ENCODE results near the gene METTL16. TPM values are rescaled to one million over a fixed set of nuclear protein-coding genes. Genes with fewer than 3 reads are reported as not detected.
"Not testable (repeated sequence)": the region's sequence is repeated elsewhere in the genome, so short reads cannot be mapped to it uniquely, and the experiment has no call there.

Gene METTL16
- total RNA-seq, 6 donors from 2014 or later = 20.3 to 37.2 (median 30.6) TPM

GRCh38 chr17:2442166-2442565, 69.5 kb downstream of the METTL16 start:
- no peak for DNase-seq
- Histone ChIP-seq H3K36me3 (peaks cover 7 to 38% (median 8%) of the 10 kb centered on the region in 4 donors), H3K4me1 (peaks cover 0 to 10% (median 6%) of the 10 kb centered on the region in 4 donors), H3K27ac (no peak overlapping the region), H3K9me3 (no peaks in the 10 kb centered on the region), H3K4me3 (no peak overlapping the region), H3K27me3 (no peaks in the 10 kb centered on the region)
- TF ChIP-seq EP300 (IDR thresholded peaks at IDR 0.05) (no peak), POLR2A (IDR thresholded peaks at IDR 0.05) (no peak), POLR2AphosphoS5 (IDR thresholded peaks at IDR 0.05) (no peak)
- TF ChIP-seq, protein P1, sequence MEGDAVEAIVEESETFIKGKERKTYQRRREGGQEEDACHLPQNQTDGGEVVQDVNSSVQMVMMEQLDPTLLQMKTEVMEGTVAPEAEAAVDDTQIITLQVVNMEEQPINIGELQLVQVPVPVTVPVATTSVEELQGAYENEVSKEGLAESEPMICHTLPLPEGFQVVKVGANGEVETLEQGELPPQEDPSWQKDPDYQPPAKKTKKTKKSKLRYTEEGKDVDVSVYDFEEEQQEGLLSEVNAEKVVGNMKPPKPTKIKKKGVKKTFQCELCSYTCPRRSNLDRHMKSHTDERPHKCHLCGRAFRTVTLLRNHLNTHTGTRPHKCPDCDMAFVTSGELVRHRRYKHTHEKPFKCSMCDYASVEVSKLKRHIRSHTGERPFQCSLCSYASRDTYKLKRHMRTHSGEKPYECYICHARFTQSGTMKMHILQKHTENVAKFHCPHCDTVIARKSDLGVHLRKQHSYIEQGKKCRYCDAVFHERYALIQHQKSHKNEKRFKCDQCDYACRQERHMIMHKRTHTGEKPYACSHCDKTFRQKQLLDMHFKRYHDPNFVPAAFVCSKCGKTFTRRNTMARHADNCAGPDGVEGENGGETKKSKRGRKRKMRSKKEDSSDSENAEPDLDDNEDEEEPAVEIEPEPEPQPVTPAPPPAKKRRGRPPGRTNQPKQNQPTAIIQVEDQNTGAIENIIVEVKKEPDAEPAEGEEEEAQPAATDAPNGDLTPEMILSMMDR (IDR thresholded peaks at IDR 0.05) = no peak
- no peak for ATAC-seq (ENCODE audit: low FRiP score in 2 of 2)
- 58 to 81% methylated on average over 3 of the region's 3 CpGs for WGBS, 2 donors

DNA sequence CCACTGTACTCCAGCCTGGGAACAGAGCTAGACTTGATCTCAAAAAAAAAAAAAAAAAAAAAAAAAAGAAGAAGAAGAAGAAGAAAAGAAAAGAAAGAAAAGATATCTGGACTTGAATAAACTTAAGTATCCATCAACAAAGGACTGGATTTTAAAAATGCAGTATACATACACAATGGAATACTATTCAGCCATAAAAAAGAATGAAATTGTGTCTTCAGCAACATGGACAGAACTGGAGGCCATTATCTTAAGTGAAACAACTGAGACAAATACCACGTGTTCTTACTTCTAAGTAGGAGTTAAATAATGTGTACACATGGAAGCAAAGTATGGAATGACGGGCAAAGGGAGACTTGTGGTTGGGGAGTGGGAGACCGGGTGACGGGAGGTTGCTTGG, 70.8 kb downstream of the METTL16 start:
- 92 to 96% methylated on average over 4 of the region's 4 CpGs for WGBS, 2 donors

DNA sequence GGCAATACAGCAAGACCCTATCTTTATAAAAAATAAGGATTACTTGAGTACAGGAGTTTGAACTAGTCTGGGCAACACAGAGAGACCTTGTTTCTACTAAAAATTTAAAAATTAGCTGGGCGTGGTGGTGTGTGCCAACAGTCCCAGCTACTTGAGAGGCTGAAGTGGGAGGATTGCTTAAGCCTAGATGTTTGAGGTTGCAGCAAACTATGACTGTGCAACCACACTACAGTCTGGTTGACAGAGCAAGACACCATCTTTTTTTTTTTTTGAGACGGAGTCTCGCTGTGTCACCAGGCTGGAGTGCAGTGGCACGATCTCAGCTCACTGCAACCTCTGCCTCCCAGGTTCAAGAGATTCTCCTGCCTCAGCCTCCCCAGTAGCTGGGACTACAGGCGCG, 71.7 kb downstream of the METTL16 start:
- WGBS, 2 donors = 56 to 72% methylated on average over 6 of the region's 6 CpGs
- not testable (repeated sequence) for H3K9me3 ChIP-seq, H3K4me3 ChIP-seq, H3K27me3 ChIP-seq
- TF ChIP-seq EP300 (IDR thresholded peaks at IDR 0.05) = peak in 2 of 4 donors; percentile 47 to 50
- TF ChIP-seq POLR2AphosphoS5 (IDR thresholded peaks at IDR 0.05) = peak; percentile 57 to 62
- DNase-seq = peak in 1 of 2 donors; percentile 81
- Histone ChIP-seq H3K27ac (peak overlapping the region; percentile 61 to 66 (median 64)), H3K36me3 (peaks cover 17 to 57% (median 24%) of the 10 kb centered on the region in 4 donors), H3K4me1 (peaks cover 0 to 10% (median 6%) of the 10 kb centered on the region in 4 donors)
- ATAC-seq (ENCODE audit: low FRiP score in 2 of 2) = peak; percentile 66 to 86

More for the DNA sequence above, 70.8 kb downstream of the METTL16 start:
- H3K27me3 ChIP-seq = no peaks in the 10 kb centered on the region
- no peaks in the 10 kb centered on the region for H3K9me3 ChIP-seq
- H3K36me3 ChIP-seq = peaks cover 11 to 50% (median 20%) of the 10 kb centered on the region in 4 donors
- H3K27ac ChIP-seq = no peak overlapping the region
- H3K4me1 ChIP-seq = peaks cover 0 to 10% (median 6%) of the 10 kb centered on the region in 4 donors
- DNase-seq (no peak), ATAC-seq (ENCODE audit: low FRiP score in 2 of 2) (no peak)
- TF ChIP-seq POLR2AphosphoS5 (IDR thresholded peaks at IDR 0.05) (no peak), POLR2A (IDR thresholded peaks at IDR 0.05) (no peak), EP300 (IDR thresholded peaks at IDR 0.05) (no peak)
- TF ChIP-seq, protein P1 (IDR thresholded peaks at IDR 0.05) = no peak
- no peak overlapping the region for H3K4me3 ChIP-seq

GRCh38 chr17:2438823-2439222, 72.9 kb downstream of the METTL16 start:
- Histone ChIP-seq H3K4me3 (no peak overlapping the region), H3K9me3 (no peaks in the 10 kb centered on the region), H3K27me3 (no peaks in the 10 kb centered on the region), H3K4me1 (peaks cover 0 to 10% (median 6%) of the 10 kb centered on the region in 4 donors), H3K27ac (peak overlapping the region; percentile 17 to 66 (median 64)), H3K36me3 (peaks cover 17 to 67% (median 27%) of the 10 kb centered on the region in 4 donors)
- ATAC-seq (ENCODE audit: low FRiP score in 2 of 2) = peak in 1 of 2 donors; percentile 53
- peak in 1 of 2 donors; percentile 40 for DNase-seq
- no peak for TF ChIP-seq EP300 (IDR thresholded peaks at IDR 0.05)
- TF ChIP-seq POLR2AphosphoS5 (IDR thresholded peaks at IDR 0.05) = no peak
- no peak for TF ChIP-seq POLR2A (IDR thresholded peaks at IDR 0.05)
- TF ChIP-seq, protein P1 (IDR thresholded peaks at IDR 0.05) = no peak
- 88% methylated on average over 6 of the region's 6 CpGs for WGBS, 2 donors

- no peak for ATAC-seq (ENCODE audit: low FRiP score in 2 of 2)
- DNase-seq = no peak
- no peak for TF ChIP-seq POLR2AphosphoS5 (IDR thresholded peaks at IDR 0.05)
- TF ChIP-seq, protein P1 (IDR thresholded peaks at IDR 0.05) = no peak
- Histone ChIP-seq H3K36me3 (peaks cover 19 to 84% (median 34%) of the 10 kb centered on the region in 4 donors), H3K4me3 (no peak overlapping the region), H3K27me3 (no peaks in the 10 kb centered on the region), H3K4me1 (peaks cover 0 to 10% (median 6%) of the 10 kb centered on the region in 4 donors), H3K27ac (no peak overlapping the region), H3K9me3 (no peaks in the 10 kb centered on the region)
- WGBS, 2 donors = 88 to 95% methylated on average over 5 of the region's 5 CpGs
Measured at GRCh38 chr17:2436316-2436905, 75.3 kb downstream of the METTL16 start.
